ENCODE data around the gene MNAT1.
A peak's percentile ranks its signal among the peaks of the same experiment; 100 is the strongest.

MNAT1 gene

DNA sequence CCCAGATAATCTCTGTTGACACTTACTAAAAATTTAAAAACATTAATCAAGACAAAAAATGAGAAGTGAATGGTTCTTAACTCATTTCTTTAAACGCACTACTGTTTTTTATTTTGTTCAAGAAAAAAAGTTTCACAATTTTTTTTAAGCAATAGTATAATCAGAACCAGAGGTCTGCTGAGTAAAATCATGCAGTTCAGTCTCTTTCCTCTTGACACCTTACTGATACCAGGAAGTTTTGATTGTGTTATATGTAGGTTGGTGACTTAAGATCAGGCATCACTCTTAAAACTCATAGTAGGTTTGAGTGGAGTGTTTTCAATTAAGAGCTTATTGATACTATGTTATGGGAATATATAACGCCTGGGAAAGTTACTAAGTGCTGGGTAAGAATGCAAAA lies 125.0 kb downstream of the MNAT1 start:
- TF ChIP-seq, protein P1, sequence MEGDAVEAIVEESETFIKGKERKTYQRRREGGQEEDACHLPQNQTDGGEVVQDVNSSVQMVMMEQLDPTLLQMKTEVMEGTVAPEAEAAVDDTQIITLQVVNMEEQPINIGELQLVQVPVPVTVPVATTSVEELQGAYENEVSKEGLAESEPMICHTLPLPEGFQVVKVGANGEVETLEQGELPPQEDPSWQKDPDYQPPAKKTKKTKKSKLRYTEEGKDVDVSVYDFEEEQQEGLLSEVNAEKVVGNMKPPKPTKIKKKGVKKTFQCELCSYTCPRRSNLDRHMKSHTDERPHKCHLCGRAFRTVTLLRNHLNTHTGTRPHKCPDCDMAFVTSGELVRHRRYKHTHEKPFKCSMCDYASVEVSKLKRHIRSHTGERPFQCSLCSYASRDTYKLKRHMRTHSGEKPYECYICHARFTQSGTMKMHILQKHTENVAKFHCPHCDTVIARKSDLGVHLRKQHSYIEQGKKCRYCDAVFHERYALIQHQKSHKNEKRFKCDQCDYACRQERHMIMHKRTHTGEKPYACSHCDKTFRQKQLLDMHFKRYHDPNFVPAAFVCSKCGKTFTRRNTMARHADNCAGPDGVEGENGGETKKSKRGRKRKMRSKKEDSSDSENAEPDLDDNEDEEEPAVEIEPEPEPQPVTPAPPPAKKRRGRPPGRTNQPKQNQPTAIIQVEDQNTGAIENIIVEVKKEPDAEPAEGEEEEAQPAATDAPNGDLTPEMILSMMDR (IDR thresholded peaks at IDR 0.05), result no peak
- Mint-ChIP-seq H3K27ac (no peak overlapping the region), H3K27me3 (ENCODE audit: low read depth, poor library complexity) (no peaks in the 10 kb centered on the region), H3K9me3 (peaks cover 31% of the 10 kb centered on the region), H3K4me3 (no peak overlapping the region), H3K36me3 (ENCODE audit: low read depth) (peaks cover 51% of the 10 kb centered on the region), H3K4me1 (peaks cover 14% of the 10 kb centered on the region)
- DNase-seq, result no peak

DNA sequence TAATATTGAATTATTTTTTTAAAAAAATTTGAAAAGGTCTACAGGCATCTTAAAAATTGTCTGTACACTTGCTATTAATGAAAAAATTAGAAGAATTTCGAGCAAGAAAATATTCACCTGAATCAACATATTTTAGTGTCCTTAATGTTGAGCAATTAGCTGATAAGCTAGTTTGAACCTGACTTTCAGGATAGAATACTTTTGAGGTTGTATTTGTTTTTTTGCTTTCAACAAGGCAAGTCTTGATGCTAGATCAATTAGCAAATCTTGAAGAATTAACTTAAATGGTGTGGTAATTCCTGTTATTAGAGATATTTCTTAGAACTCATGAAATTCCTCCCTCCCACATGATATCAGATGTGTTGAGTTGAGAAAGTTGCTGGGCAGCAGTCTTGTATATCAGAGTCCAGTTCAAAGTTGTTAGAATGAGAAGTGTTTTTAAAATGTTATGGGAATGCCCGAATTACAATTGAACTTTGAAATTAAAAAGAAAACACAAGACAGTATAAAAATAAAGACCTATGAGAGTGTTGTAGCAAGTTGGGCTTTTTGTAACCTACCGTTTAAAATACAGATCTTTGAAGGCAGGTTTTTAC lies 127.1 kb downstream of the MNAT1 start:
- DNase-seq, result no peak
- no peak overlapping the region for H3K4me3 Mint-ChIP-seq
- peaks cover 30% of the 10 kb centered on the region for H3K36me3 Mint-ChIP-seq (ENCODE audit: low read depth)
- TF ChIP-seq, protein P1 (IDR thresholded peaks at IDR 0.05), result no peak
- no peak overlapping the region for H3K27ac Mint-ChIP-seq
- H3K4me1 Mint-ChIP-seq, result peaks cover 25% of the 10 kb centered on the region
- no peaks in the 10 kb centered on the region for H3K27me3 Mint-ChIP-seq (ENCODE audit: low read depth, poor library complexity)
- peaks cover 19% of the 10 kb centered on the region for H3K9me3 Mint-ChIP-seq

DNA sequence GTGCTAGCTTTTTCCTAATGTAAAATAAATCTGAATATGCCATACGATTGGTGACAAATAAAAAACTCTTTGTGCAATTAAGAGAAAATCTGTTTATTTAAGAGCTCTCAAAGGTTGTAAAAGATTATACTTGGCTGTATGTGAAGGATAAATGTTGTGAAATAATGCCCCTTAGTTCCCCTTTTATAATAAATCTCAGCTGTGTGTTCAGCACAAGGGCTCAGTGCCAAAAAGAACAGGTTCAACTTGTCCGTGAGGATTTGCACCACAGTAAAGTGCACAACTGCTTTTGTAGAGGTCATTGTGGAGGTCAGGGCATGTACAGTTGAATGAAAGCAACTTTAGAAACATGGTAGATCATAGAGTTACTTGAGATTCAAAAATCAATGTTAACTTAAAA lies 127.7 kb downstream of the MNAT1 start:
- H3K27me3 Mint-ChIP-seq (ENCODE audit: low read depth, poor library complexity), result no peaks in the 10 kb centered on the region
- DNase-seq, result no peak
- no peak overlapping the region for H3K4me3 Mint-ChIP-seq
- peaks cover 13% of the 10 kb centered on the region for H3K9me3 Mint-ChIP-seq
- no peak overlapping the region for H3K27ac Mint-ChIP-seq
- TF ChIP-seq, protein P1 (IDR thresholded peaks at IDR 0.05), result no peak
- H3K36me3 Mint-ChIP-seq (ENCODE audit: low read depth), result peaks cover 23% of the 10 kb centered on the region
- peaks cover 25% of the 10 kb centered on the region for H3K4me1 Mint-ChIP-seq

DNA sequence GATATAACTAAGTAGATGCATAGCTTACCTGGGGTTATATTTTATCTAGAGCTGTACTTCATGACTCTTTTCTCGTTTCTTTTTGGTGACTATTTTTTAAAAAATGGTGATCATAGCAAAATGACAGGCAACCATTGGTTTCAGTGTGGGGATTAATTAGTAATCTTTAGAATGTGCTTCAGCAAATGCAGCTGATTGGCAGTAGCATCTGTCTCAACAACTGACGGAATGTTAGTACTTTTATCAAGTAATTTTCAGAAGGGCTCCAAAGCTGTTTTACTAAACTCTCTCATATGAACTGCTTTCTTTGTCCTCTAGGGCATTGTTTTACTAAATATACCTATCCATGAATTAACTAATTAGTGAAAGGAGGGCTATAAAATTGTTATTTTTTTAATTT lies 128.7 kb downstream of the MNAT1 start:
- peaks cover 25% of the 10 kb centered on the region for H3K4me1 Mint-ChIP-seq
- peaks cover 3% of the 10 kb centered on the region for H3K9me3 Mint-ChIP-seq
- TF ChIP-seq, protein P1 (IDR thresholded peaks at IDR 0.05), result no peak
- H3K36me3 Mint-ChIP-seq (ENCODE audit: low read depth), result peaks cover 14% of the 10 kb centered on the region
- no peaks in the 10 kb centered on the region for H3K27me3 Mint-ChIP-seq (ENCODE audit: low read depth, poor library complexity)
- H3K27ac Mint-ChIP-seq, result no peak overlapping the region
- no peak for DNase-seq
- H3K4me3 Mint-ChIP-seq, result no peak overlapping the region

DNA sequence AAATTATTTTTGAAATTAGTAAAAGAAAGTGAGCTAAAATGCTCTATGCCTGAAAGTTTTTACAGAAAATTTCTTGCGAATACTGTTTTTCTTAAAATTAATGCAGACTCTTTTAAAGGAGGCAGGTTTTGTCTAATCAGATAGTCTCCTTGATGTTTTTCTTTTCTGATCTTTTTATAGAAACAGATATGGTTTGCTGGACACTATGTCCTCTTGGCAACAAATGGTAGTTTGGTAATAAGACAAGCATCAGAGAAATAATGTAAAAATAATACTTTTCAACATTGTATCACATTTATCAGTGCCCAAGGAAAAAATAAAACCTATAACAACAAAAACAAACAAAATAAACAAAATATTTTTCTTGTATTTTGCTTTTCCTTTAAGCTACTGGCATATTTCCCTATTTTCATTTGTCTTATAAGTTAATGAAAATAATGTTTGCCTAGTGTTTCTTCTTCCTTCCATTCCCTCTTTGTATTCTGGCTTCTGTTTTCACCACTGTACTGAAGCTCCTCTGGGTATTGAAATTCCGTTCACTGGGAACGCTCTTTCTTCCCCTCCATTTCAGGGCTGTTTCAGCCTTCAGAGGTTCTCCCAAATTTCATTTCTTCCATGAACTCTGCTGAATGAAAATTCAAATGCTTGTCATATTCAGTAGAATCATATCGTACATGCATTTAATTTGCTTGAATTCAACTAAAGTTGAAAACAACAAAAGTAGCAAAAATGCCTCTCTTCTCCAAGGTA lies 131.0 kb downstream of the MNAT1 start:
- TF ChIP-seq, protein P1 (IDR thresholded peaks at IDR 0.05), result no peak
- H3K4me3 Mint-ChIP-seq, result no peak overlapping the region
- H3K27ac Mint-ChIP-seq, result peak overlapping the region; percentile 84
- no peak for DNase-seq
- H3K27me3 Mint-ChIP-seq (ENCODE audit: low read depth, poor library complexity), result no peaks in the 10 kb centered on the region
- no peaks in the 10 kb centered on the region for H3K36me3 Mint-ChIP-seq (ENCODE audit: low read depth)
- H3K9me3 Mint-ChIP-seq, result no peaks in the 10 kb centered on the region
- peaks cover 25% of the 10 kb centered on the region for H3K4me1 Mint-ChIP-seq
